Right ventricle myocardium superior (tissue), 1 donor: Measurements from ENCODE around the gene TBC1D8. TPM values are rescaled to one million over a fixed set of nuclear protein-coding genes. Genes with fewer than 3 reads are reported as not detected.

Experiments used
- ATAC-seq: fragments of 200-7000 bp; cut with Tn5 transposase; one replicate; pipeline ENCODE4 v1.9.1; 2020; ENCODE audit warnings: mild to moderate bottlenecking; ENCODE audit not compliant: poor library complexity
- DNase-seq: peaks from one replicate; pipeline ENCODE4 v3.0.0-alpha.2; 2020
- intact Hi-C: fragments of 100-400 bp; cut with DNase I; formaldehyde crosslinking; loops from one replicate; pipeline ENCODE4 v1.11.2; 2022
- total RNA-seq: library from RNA; stranded (reverse); fragmentation: NEBNext Ultra II Directional; extraction: Animal tissue kit (Norgen Biotek cat#: 25700); gene quantifications from one replicate; pipeline ENCODE4 v1.2.1, GENCODE V29; 2021
- donor health status: DM: no; HTN: yes; CAD: no; lungs with severe emphysema.

The TBC1D8 gene
- total RNA-seq, 1 donor from 2014 or later = 51.4 TPM

- DNase-seq = no peak
- no peak for ATAC-seq
- intact Hi-C loops = no loop called here
These were observed 173.7 kb downstream of the TBC1D8 start for GRCh38 chr2:100977511-100977910.

- intact Hi-C loops = no loop called here
- ATAC-seq (no peak), DNase-seq (no peak)
These were observed 174.4 kb downstream of the TBC1D8 start for GRCh38 chr2:100976645-100977391.

GRCh38 chr2:100976061-100976460 is 175.1 kb downstream of the TBC1D8 start:
- DNase-seq = no peak
- no peak for ATAC-seq
- intact Hi-C loops = no loop called here

GRCh38 chr2:100975521-100975785 is 175.7 kb downstream of the TBC1D8 start:
- no peak for DNase-seq
- no peak for ATAC-seq
- intact Hi-C loops = no loop called here

- intact Hi-C loops = no loop called here
- DNase-seq (no peak), ATAC-seq (no peak)
These were observed 176.3 kb downstream of the TBC1D8 start for GRCh38 chr2:100974712-100975520.

- intact Hi-C loops = no loop called here
- no peak for ATAC-seq
- no peak for DNase-seq
These were observed 178.7 kb downstream of the TBC1D8 start for GRCh38 chr2:100972452-100972851.

- no peak for DNase-seq
- intact Hi-C loops = no loop called here
- ATAC-seq = no peak
These were observed 180.0 kb downstream of the TBC1D8 start for GRCh38 chr2:100971221-100971620.

- intact Hi-C loops = no loop called here
- ATAC-seq (no peak), DNase-seq (no peak)
These were observed 181.2 kb downstream of the TBC1D8 start for GRCh38 chr2:100969998-100970397.

- DNase-seq (no peak), ATAC-seq (no peak)
- intact Hi-C loops = no loop called here
These were observed 182.7 kb downstream of the TBC1D8 start for GRCh38 chr2:100968146-100969145.

- intact Hi-C loops = no loop called here
- ATAC-seq (no peak), DNase-seq (no peak)
These were observed 183.5 kb downstream of the TBC1D8 start for GRCh38 chr2:100967716-100968115.

GRCh38 chr2:100965596-100965995 is 185.6 kb downstream of the TBC1D8 start:
- DNase-seq (no peak), ATAC-seq (no peak)
- intact Hi-C loops = no loop called here

GRCh38 chr2:100964681-100965169 is 186.5 kb downstream of the TBC1D8 start:
- ATAC-seq = peak; percentile 23
- DNase-seq = no peak
- intact Hi-C loops = no loop called here

GRCh38 chr2:100964222-100964621 is 187.0 kb downstream of the TBC1D8 start:
- no peak for ATAC-seq
- intact Hi-C loops = no loop called here
- peak; percentile 10 for DNase-seq

GRCh38 chr2:100963026-100963375 is 188.2 kb downstream of the TBC1D8 start:
- ATAC-seq (no peak), DNase-seq (no peak)
- intact Hi-C loops = no loop called here

GRCh38 chr2:100962366-100963025 is 188.7 kb downstream of the TBC1D8 start:
- intact Hi-C loops = no loop called here
- no peak for ATAC-seq
- DNase-seq = peak; percentile 24

GRCh38 chr2:100960688-100961087 is 190.5 kb downstream of the TBC1D8 start:
- ATAC-seq (no peak), DNase-seq (no peak)
- intact Hi-C loops = no loop called here

GRCh38 chr2:100959225-100959880 is 191.8 kb downstream of the TBC1D8 start:
- ATAC-seq (no peak), DNase-seq (peak; percentile 6)
- intact Hi-C loops = no loop called here

- DNase-seq (peak; percentile 30), ATAC-seq (peak; percentile 82)
- intact Hi-C loops = no loop called here
These were observed 193.1 kb downstream of the TBC1D8 start for GRCh38 chr2:100957996-100958653.
